IPS-NIHi7 (cell line): ENCODE results near the gene WDFY4.

Experiments used
- DNase-seq: peaks from one replicate; pipeline ENCODE4 v3.0.0; 2012; ENCODE audit warnings: mixed read lengths; ENCODE audit errors: extremely low spot score

Gene WDFY4

DNA sequence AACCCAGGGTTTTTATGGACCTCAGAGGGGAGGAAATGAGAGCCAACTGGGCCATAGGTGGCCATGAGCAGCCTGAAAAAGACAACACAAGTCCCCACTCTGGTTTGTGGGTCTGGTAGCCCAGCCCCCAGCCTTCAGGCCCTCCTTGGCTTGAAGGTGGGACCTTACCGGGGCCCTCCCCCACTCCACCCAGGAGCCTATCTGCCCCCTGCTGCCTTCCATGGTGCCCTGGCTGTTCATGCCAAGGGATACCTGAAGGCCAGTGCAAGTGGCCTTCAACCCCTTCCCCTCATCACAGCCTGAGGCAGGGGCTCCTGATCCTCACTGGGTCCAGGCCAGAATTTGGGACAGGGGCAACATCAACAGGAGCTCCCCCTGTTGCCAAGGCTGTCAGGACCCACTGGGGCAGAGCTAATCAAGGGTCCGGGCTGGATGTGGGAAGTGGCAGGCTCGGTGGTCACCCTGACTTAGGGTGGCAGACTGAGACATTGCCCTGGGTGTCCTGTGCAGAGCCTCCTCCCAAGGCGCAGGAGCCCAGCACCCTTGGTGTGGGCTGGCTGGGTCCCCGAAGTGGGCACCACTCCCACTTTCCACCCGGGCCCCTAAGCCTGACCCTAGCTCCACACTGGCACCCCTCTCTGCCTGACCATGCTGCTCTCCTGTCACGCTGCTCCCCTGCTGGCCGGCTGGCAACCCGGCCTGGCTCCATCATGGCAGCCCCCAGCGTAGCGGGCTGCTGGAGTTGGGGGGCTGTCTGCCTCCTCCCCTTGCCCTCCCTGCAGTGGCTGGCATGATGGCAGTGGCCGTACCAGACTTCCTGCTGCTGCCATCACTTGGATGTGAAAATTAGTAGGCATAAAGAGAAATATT is 6.4 kb downstream of the WDFY4 start:
- DNase-seq, result no peak

DNA sequence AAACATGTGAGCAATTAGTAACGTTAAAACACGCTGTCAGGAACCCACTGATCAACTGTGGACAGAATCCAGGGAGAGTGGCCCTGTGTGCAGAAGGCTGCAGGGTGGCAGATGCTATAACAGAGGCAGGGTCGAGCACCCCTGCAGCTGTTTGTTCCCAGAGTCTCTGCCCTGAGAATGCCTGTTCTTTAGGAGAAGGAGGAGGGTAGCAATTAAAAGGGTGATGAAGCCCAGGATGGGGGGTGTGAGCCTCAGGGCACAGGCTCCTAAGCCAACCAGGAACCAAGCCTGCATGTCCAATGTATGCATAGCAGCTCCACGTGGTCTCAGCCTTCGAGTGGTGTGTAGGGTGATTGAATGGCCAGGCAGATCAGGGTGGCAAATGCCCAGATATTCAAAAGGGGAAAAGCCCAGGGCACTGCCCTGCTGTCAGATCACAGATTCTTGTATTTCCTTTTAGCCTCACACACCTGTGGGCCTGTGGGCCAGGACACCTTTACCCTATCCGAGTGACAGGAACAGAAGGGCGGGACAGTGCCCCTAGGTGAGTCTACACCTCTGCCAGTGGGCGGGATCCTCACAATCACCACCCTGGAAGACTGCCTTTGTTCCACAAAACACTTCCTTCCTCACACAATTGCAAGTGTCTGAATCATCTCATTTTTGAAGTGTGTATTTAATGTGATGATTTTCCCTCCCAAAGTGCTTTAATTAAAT is 7.3 kb downstream of the WDFY4 start:
- no peak for DNase-seq

DNA sequence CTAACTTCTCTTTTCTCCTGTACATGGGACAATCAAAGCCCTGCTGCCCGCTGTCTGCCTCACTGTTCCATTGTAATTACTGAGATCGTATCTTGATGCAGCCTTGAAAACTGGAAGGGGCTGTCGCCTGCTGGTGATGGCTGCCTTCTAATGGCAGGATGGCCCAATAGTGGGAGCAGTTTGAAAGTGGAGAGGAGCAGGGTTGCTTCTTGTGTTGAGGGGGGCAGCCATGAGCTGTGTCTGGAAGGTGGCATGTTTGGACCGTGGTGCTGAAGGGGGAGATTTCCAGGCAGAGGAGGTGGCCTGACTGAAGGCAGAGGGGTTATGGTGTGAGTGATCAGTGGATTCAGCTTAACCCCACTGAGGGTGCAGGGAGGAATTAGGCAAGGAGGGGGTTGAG is 8.1 kb downstream of the WDFY4 start:
- no peak for DNase-seq

GRCh38 chr10:48693206-48693605 is 8.5 kb downstream of the WDFY4 start:
- no peak for DNase-seq

DNA sequence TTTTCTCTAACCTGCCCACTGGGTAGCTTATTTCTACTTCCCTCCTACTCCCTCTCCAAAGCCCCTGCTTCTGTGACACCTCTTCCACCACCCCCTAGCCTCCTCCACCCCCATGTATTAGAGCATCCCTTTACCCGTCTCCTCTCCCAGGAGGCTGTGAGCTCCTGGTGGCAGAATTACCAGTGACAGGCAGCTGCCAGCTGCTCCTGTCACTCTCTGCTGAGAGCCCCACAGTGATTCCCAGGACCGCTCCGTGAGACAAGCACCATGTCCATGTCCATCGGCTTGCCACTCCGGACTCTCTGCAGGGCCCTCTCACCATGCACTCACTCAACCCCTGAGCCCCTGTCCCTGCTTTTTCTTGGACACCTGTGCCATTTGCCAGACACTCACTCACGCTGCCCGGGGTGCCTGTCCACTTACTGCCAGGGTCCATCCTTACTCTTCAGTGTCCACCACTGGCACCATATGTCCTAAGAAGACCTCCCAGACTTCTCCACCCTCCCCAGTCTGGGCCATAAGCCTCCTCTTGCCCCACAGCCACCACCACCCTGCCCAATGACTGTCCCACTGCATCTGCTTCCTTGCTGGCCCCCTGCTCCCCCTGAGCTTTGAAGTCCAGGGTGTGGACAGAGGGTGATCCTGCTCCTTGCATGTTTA is 9.8 kb downstream of the WDFY4 start:
- no peak for DNase-seq

DNA sequence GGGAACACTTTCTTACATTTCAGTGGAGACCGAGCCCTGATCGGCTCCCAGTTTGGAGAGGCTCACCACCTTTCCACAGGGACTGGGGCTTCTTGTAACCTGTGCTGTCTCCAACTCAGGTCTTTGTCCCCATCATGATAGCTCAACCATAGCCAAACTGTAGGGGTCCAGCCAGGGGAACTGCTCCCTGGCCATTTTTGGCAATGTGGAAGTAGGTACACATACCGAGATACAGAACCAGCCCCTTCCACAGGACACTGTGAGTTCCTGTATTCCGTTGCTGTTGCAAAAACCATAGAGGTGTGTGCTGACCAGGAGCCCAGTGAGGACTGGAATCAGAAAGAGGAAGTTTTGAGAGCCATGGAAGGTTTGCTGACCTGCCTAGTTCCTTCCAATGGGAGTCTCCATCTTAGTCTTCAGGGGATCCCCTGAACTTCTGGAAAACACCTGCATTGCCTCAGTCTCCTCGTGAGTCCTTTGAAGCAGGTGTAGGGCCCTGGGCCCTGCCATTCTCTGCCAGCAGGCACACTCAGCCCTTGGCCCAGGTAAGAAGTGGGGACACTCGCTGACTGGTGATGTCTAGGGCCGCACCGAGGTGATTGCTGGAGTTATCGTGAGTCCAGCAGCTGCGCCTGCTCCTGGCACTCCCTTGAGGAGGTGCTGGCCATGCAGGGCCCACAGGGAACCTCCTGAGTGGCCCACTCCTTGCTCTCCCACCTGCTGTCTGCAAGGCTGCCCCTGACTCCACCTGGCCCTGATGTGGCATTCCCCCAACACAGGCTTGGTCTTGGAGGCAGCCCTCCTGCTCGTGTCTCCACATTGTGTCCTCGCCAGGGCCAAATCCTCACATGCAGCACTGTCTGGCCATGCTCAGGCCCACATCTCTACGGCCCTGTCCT is 11.2 kb downstream of the WDFY4 start:
- DNase-seq, result no peak

DNA sequence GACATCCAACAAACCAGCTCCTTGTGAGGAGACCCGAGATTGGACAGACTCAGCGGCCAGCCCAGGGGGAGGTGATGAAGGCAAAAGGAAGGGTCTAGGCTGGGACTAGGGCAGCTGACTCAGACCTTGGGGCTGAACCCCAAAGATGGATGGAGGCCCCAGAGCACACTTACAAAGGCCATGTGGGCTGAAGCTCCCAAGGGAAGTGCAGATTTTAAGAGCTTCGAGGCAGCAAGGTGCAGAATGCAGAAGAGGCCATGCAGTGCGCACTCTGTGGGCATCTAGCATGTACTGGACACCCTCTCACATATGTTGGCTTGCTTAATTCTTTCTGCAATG is 11.8 kb downstream of the WDFY4 start:
- DNase-seq, result no peak

- no peak for DNase-seq
Measured at GRCh38 chr10:48697091-48697490, 12.4 kb downstream of the WDFY4 start.

GRCh38 chr10:48697821-48698764 is 13.4 kb downstream of the WDFY4 start:
- no peak for DNase-seq

DNA sequence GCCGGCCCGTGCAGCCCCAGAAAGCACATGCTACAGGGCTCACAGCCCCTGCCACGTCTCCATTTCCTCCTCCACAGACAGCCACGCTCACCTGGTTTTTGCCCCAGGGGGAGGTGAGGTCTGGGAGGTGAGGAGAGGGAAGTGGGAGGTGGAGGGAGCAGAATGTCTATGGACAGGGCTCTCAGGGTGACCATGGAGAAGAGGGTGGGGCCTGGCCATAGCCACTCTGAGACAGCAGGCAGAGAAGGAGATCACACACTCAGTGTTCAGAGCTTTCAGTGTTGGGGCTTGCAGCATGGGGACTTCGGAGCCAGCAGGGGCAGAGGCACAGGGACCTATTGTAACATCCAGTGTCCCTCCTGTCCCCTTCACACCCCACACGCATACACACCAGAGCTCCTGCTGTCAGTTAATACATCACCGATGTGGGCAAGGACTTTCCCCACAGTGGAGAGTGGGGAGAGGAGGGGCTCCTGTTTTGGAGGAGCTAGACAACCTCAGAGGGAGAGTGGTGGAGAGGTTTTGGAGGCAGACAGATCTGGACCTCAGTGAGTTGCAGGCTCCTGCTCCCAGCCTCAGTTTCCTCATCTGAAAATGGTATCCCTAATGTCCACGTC is 14.4 kb downstream of the WDFY4 start:
- DNase-seq, result no peak

- DNase-seq, result no peak
Measured at GRCh38 chr10:48700071-48700470, 15.4 kb downstream of the WDFY4 start.

GRCh38 chr10:48700493-48700892 is 15.8 kb downstream of the WDFY4 start:
- no peak for DNase-seq

- no peak for DNase-seq
Measured at GRCh38 chr10:48701139-48701901, 16.6 kb downstream of the WDFY4 start.

DNA sequence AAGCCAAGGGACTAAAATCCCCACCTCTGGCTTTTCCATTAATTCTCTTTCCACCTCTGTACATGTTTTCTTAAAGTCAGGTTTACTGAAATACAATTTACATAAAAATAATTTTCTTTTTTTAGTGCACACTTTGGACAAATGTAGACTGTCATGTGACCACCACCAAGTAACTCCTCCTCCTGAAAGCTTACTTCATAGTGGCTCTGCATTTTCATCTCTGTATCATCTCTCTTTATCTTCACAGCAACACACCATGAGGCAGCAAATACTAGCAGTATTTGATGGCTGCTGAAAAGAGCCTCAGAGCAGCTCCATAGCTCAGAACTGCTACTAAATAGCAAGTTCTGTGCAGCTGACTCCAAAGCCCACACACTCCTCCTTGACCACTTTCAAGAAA is 17.3 kb downstream of the WDFY4 start:
- DNase-seq, result no peak

GRCh38 chr10:48703531-48704122 is 19.0 kb downstream of the WDFY4 start:
- no peak for DNase-seq

DNA sequence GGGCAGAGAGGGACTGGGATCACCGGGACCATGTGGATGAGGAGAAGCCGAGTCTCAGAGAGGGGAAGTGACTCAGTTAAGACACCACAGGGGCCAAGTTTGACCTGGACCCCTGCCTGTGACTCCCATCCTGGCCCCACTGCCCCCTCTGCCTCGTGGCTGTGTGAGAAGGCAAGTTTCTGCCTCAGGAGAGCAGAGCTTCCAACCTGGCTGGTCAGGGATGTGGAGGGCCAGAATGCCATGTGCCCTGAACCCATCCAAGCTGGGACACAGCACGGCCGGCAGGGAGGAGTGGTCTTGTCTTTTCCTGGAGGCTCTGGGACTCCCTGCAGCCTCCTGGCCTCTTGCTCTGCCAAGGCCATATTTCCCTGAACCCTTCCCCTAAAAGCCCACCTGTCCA is 19.5 kb downstream of the WDFY4 start:
- no peak for DNase-seq

DNA sequence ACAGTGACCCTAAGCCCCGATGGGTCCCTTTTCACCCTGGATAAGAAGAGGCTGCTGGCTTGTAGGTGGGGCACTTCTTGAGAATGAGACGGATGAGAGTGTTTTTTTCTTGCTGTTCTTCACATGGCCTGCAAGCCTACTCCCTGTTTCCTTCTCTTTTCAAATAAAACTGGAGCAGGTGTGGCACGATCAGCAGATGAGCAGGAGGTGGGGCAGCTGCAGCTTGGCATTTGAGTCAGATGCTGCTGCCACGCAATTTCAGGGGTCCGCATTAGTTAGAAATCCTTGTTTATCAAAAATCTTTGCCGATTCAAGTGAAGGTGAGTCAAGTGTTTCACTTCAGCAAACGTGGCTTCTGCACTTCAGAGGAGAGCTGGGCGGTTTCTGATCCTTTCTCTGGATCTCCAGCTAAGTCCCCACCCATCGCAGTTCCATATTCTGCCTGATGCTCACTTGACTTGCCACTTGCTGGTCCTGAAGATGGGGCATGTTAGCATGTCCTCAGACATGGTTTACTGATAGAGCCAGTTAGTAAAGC is 20.8 kb downstream of the WDFY4 start:
- no peak for DNase-seq

DNA sequence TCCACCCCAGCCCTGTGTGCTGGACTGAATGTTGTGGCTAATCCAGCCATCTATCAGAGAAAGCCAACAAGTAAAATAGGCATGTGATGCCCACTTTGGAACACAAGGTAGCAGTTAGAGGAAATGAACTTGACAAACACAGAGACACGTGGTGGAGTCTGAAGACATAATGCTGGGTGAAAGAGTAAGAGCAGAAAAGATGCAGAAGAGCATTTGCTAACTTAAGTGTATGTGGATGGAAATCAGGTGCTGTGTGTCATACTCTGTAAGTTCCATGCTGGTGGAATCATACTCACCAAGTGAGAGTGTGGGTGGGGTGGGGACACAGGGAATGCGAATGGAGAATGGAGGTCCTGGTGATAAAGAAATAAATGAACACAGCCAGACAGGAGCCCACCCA is 22.8 kb downstream of the WDFY4 start:
- DNase-seq, result no peak

- no peak for DNase-seq
Measured at GRCh38 chr10:48708144-48708543, 23.5 kb downstream of the WDFY4 start.
